C4-2B (cell line): Measurements from ENCODE around the gene ESPN.

Source experiments
- ZFX ChIP-seq: fragments of 450-650 bp; IDR thresholded peaks from 2 replicates; pipeline ENCODE4 v1.6.1; 2017
- TF ChIP-seq, protein P1 (sequence below): fragments of 450-650 bp; conservative IDR thresholded peaks from 2 replicates; pipeline ENCODE4 v1.5.1; 2017; ENCODE audit warnings: mild to moderate bottlenecking

DNA sequence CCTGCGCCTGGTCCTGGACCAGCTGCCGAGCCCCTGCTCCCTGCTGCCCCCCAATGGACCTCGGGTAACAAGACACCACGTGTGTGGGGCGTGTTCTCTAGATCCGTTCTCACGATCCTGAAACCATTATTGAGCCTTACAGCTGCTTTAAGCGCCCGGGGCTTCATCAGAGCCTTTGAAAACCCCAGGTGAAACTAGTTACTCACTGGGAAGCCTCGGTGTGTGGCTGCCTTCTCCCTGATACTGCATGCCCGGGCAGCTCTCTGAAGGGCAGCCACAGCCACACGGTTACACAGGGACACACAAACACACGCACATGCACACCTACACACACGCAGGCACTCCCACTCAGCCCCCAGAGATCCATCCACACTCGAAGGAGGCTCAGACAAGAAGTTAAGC is 10.1 kb upstream of the ESPN start:
- TF ChIP-seq, protein P1, sequence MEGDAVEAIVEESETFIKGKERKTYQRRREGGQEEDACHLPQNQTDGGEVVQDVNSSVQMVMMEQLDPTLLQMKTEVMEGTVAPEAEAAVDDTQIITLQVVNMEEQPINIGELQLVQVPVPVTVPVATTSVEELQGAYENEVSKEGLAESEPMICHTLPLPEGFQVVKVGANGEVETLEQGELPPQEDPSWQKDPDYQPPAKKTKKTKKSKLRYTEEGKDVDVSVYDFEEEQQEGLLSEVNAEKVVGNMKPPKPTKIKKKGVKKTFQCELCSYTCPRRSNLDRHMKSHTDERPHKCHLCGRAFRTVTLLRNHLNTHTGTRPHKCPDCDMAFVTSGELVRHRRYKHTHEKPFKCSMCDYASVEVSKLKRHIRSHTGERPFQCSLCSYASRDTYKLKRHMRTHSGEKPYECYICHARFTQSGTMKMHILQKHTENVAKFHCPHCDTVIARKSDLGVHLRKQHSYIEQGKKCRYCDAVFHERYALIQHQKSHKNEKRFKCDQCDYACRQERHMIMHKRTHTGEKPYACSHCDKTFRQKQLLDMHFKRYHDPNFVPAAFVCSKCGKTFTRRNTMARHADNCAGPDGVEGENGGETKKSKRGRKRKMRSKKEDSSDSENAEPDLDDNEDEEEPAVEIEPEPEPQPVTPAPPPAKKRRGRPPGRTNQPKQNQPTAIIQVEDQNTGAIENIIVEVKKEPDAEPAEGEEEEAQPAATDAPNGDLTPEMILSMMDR: peak; percentile 58
- TF ChIP-seq ZFX: no peak
